ENCODE data around the gene SYTL3.
"Not testable (repeated sequence)": the region's sequence is repeated elsewhere in the genome, so short reads cannot be mapped to it uniquely, and the experiment has no call there.

Gene SYTL3

GRCh38 chr6:158622545-158623190 lies 27.2 kb upstream of the SYTL3 start:
- DNase-seq: no peak

DNA sequence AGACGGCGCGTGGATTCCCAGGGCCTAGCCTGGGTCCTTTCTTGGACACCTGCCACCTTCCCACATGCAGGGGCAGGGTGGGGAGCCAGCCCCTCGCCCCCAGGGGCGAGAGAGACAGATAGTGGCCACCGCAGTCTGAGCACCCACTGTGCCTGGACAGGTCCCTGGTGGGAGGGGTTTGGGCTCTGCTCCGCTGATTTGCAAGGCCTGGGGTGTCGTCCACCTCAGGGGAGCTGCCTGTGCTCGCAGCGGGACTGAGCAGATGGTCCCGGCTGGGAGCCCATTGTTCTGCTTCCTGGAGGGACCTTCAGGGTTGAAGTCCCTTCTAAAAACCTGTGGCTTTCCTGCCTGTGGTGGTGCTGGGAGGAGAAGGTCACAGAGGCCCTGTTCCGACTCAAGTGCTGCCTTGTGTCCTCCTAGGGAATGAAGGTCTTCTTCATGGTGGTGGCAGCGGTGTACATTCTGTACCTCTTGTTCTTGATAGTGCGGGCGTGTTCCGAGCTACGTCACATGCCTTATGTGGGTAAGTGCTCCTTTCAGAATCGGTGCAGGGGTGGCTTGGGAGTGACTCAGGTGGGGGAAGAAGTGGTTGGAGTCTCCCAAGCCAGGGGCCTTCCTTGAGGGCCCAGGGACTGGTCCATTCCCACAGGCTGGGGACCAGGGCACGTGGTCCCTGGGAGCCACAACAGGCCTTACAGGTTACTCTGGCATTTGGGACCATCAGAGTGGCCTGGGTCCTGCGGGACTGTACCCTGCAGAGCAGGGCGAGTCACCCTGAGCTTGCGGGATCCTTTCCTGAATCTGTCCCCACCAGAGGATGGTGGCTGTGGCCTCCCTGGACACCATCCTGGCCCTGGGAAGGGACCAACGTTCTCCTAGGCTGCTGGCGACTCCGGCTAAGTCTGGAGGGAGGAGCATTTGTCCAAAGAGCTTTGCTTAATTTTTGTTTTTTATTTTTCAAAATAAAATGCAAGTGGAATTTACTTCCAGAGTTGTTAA lies 24.9 kb upstream of the SYTL3 start:
- no peak for DNase-seq

DNA sequence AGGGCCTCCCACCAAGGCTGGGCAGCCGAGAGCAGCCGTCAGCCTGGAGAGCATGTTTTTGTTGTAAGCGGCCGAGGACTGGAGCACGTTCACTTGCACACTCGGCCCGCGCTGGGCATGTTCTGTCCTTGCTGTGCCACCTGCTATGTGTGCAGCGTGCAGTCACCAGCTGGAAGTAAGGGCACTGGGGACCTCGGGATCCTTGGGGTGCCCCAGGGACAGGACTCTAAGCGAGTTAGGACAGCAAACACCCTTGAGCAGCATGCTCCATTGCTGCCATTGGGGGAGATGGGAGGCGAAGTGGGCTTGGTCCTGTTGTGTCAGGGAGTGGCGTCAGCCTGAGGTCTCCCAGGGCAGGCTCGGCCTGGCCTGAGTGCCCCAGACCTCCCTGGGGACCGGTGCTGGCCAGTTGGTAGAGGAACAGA lies 24.0 kb upstream of the SYTL3 start:
- DNase-seq: no peak

GRCh38 chr6:158626360-158627167 lies 23.3 kb upstream of the SYTL3 start:
- no peak for DNase-seq

- no peak for DNase-seq
Observed at GRCh38 chr6:158627168-158627939, 22.5 kb upstream of the SYTL3 start.

DNA sequence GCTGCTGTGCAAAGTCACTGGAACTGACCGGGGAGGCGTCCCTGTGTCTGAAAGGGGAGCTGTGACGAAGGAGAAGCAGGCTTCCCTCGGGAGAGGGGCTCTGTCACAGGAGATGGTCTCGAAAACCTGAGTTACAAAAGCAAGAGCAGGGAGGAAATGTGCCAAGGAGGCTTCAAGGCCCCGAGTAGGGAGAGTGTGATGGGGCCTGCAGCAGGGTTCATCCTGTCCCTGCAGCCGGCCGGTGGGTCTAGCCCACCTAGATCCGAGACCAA lies 22.0 kb upstream of the SYTL3 start:
- no peak for DNase-seq

DNA sequence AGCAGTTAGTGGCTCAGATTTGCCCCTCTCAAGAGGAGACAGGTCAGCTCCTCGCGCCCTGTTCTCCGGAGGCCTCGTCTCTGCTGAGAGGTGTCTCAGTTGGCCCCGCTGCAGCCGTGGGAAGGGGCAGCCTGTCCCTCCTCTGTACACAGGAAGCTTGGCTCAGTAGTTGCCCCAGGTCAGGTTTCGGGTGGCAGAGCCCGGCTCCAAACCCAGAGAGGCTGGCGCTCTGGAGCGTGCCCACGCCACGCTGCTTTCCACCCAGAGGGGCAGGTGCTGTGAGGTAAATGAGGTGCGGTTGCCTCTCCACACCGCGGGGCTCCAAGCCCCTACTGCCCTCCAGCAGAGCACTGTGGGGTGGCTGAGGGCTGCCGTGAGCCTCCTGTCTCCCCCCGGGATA lies 21.3 kb upstream of the SYTL3 start:
- no peak for DNase-seq

DNA sequence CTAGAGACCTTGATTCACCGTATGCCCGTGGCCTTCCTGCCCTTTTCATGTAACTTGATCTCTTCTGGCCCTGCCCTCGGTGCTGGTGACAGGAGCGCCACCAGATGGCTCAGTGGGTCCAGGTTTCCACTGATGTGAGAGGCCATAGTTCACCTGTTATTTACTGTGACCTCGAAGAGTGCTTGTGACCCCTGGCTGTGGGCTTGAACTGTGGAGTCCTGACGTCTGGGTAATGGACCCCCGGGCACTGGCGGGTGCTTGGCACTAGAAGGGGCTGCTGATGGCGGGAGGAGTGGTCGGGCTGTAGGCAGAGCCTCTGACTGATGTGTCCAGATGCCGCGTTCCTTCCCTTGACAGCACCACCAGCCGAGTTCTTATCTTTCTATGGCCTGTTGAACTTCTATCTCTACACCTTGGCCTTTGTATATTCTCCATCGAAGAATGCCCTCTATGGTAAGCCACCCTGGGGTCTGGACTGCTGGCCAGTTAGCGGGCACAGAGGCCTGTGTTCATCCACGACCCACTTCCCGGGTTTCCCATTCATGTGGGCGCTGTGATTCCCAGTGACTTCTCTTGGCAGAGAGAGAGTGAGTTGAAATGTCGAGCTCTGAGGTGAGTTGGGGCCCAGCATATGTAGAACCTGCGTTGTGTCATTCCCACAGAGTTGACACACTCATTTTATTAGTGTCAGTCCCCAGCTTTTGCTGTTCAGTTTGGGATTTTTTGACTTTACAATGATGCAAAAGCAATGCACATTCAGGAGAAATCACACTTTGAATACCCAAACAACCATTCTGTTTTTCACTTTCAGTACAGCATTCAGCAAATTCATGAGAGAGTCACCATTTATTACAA lies 20.3 kb upstream of the SYTL3 start:
- no peak for DNase-seq

DNA sequence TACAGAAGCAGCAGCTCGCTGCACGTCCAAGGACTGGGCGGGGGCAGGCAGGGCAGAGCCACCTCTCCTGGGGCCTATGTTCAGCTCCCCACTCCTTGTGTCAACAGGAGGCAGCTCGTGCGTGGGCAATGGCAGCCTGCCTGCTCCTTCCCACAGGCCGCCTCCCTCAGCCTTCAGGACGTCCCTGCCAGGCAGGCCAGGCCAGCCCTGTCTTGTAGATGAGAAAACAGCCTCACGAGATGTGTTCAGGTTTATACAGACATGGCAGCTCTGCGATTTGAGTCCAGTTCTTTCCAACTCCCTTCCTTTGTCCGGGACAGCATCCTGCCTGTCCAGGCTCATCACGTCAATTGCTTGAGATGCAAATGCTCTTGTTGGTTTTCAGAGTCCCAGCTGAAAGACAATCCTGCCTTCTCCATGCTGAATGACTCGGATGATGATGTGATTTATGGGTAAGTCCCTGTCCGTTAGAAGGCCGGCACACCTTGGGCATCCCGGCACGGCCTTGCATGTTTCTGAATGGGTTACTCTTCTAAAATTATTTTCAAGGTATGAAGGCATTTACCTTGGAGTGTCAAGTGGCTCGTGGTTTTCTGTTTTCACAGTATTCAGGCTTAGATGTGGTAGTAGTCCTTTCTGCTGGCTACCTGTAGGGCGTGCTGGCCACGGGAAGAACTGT lies 18.8 kb upstream of the SYTL3 start:
- DNase-seq: no peak

- no peak for DNase-seq
Observed at GRCh38 chr6:158631678-158632537, 17.9 kb upstream of the SYTL3 start.

DNA sequence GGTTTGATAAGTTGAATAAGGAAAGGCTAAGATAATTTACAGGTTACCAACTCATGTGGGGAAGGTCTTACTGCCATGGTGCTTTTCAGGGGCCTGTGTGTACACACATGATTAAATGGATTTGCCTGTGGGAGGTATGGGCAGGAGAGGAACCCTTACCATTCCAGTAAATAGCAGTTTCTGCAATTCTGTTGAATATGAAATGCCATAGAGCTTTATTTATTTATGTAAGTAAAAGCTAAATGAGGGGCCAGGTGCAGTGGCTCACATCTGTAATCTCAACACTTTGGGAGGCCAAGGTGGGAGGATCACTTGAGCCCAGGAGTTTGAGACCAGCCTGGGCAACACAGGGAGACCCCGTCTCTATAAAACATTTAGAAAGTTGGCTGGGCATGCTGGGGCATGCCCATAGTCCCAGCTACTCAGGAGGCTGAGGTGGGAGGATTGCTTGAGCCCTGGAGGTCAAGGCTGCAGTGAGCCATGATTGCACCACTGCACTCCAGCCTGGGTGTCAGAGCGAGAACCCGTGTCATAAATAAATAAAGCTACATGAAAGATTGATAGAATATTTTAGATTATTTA lies 17.2 kb upstream of the SYTL3 start:
- not testable (repeated sequence) for DNase-seq

DNA sequence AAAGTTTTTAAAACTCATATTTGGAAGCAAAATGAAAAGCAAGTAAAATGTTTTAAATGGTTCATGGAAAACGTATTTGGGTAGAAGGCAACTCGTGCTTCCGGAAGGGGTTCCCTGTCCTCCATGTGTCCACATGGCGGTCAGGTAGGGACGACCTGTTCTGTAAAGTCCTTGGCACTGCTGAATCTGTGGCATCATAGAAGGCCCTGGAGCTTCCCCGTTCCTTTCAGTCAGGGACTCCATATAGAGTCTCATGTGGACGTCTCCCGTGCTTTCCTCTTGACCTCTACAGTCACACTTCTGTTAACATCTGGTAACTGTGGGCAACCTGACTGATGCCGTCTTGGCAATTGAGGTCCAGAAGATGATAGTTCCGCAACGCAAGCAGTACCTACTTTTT lies 16.7 kb upstream of the SYTL3 start:
- no peak for DNase-seq

GRCh38 chr6:158634695-158635426 lies 15.0 kb upstream of the SYTL3 start:
- no peak for DNase-seq

- DNase-seq: no peak
Observed at GRCh38 chr6:158635427-158636073, 14.3 kb upstream of the SYTL3 start.

DNA sequence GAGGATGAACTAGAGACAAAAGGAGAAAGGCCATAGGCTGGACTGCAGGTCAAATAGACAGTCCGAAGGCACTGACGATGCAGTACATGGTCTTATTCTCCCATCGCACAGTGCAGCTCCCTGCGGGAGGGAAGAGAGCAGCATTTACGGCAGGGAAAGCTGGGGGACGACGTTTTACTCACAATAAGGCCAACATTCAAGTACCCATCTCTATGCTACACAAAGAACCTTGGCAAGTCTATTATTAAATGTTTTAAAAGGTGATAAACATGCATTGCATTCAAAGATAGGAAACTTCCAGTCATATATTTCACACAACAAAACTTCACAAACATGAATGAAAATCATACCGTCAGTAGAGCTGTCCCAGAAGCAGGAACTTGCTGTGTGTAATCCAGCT lies 13.1 kb upstream of the SYTL3 start:
- DNase-seq: no peak

- no peak for DNase-seq
Observed at GRCh38 chr6:158638324-158638854, 11.5 kb upstream of the SYTL3 start.

- no peak for DNase-seq
Observed at GRCh38 chr6:158639056-158639455, 10.8 kb upstream of the SYTL3 start.

GRCh38 chr6:158640519-158640918 lies 9.3 kb upstream of the SYTL3 start:
- DNase-seq: no peak
